ENCODE data around the gene MCM5. TPM values are rescaled to one million over a fixed set of nuclear protein-coding genes. Genes with fewer than 3 reads are reported as not detected.
"Not testable (repeated sequence)": the region's sequence is repeated elsewhere in the genome, so short reads cannot be mapped to it uniquely, and the experiment has no call there.

MCM5 gene
- total and polyA plus RNA-seq, 2 of the 13 experiments (the other 11 are each of a cell fraction or from before 2014, with no cell fraction given) = 40.2 to 93.5 TPM

- TF ChIP-seq ZNF609 (CRISPR knock-in tag; IDR thresholded peaks at IDR 0.05; ENCODE audit: borderline replicate concordance) (peak; percentile 29; the same call in 1 of the 2 replicates), FOXA3 (CRISPR knock-in tag; IDR thresholded peaks at IDR 0.05) (peak; percentile 94), JUNB (CRISPR knock-in tag; IDR thresholded peaks at IDR 0.05; ENCODE audit: borderline replicate concordance) (peak; percentile 90; the same call in 1 of the 2 replicates), ZGPAT (CRISPR knock-in tag; IDR thresholded peaks at IDR 0.05) (peak; percentile 79), ZNF770 (CRISPR knock-in tag; IDR thresholded peaks at IDR 0.05) (peak; percentile 60), THAP11 (CRISPR knock-in tag; IDR thresholded peaks at IDR 0.05) (0 out of 2 replicates have a peak, but pooled peaks have one; percentile 34), SALL1 (CRISPR knock-in tag; IDR thresholded peaks at IDR 0.05) (peak; percentile 26; the same call in 1 of the 2 replicates), MIER3 (CRISPR knock-in tag; IDR thresholded peaks at IDR 0.05; ENCODE audit: borderline replicate concordance) (peak; percentile 75; the same call in 1 of the 2 replicates), EP300 (IDR thresholded peaks at IDR 0.05; ENCODE audit: low read depth in 2 of 2, low read length in 2 of 2) (peak in 1 of 2 experiments; percentile 61; a peak in 1 of 4 replicates), RARA (CRISPR knock-in tag; IDR thresholded peaks at IDR 0.05) (peak; percentile 93), FOXA1 (IDR thresholded peaks at IDR 0.05) (0 out of 2 replicates have a peak, but pooled peaks have one; percentile 35), FOXA1 (CRISPR knock-in tag; IDR thresholded peaks at IDR 0.05) (peak; percentile 82), TEAD3 (CRISPR knock-in tag; optimal IDR thresholded peaks at IDR 0.05; ENCODE audit: borderline replicate concordance) (peak; percentile 30), ARID3A (IDR thresholded peaks at IDR 0.05; ENCODE audit: low read depth, low read length) (0 out of 2 replicates have a peak, but pooled peaks have one; percentile 34), LCORL (CRISPR knock-in tag; IDR thresholded peaks at IDR 0.05) (peak; percentile 55), ZNF362 (CRISPR knock-in tag; IDR thresholded peaks at IDR 0.05; ENCODE audit: borderline replicate concordance) (peak; percentile 92), RCOR2 (CRISPR knock-in tag; IDR thresholded peaks at IDR 0.05) (peak; percentile 54; the same call in 1 of the 2 replicates), ETV5 (CRISPR knock-in tag; IDR thresholded peaks at IDR 0.05; ENCODE audit: borderline replicate concordance) (peak; percentile 35; the same call in 1 of the 2 replicates)
- TF ChIP-seq EP300 (CRISPR knock-in tag; IDR thresholded peaks at IDR 0.05; ENCODE audit: borderline replicate concordance); LCORL (IDR thresholded peaks at IDR 0.05): not testable (repeated sequence)
Observed at GRCh38 chr22:35364230-35364629, 35.7 kb upstream of the MCM5 start (continued).

Data from HepG2 (cell line).